Measurements from ENCODE around the gene ARHGDIG. TPM values are rescaled to one million over a fixed set of nuclear protein-coding genes. Genes with fewer than 3 reads are reported as not detected.

The ARHGDIG gene
- total RNA-seq, 2 experiments from 2014 or later: not detected

DNA sequence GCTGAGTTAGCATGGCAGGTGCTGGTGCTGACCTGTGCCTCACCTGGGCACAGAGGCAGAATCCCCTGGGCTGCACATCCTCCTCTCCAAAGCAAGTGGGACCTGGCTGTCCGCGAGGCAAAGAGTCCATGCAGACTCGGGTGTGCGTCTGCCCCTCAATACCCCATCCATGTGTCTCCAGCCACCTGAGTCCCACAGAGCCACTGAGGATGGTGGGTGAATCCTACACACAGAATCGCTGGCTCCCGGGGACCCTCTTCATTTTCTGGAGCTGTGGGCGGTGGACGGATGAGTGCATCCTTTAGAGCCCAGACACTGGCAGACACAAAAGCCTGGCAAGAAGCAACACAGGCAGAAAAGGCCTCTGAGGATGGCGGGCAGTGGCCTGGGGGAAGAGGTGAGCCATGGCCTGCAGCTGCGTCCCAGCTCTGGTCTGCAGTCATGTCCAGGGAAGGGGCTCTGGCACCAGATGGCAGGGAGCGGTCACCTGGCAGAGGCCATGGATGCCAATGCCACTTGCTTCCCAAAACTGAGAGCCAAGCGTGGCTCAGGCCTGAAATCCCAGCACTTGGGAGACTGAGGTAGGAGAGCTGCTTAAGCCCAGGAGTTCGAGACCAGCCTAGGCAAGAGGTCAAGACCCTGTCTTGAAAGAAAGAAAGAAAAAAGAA, 42.2 kb downstream of the ARHGDIG start:
- Mint-ChIP-seq H3K4me1 (ENCODE audit: low read depth) (peaks cover 54% of the 10 kb centered on the region), H3K9me3 (no peaks in the 10 kb centered on the region), H3K4me3 (no peak overlapping the region), H3K27me3 (no peaks in the 10 kb centered on the region), H3K27ac (no peak overlapping the region), H3K36me3 (ENCODE audit: low read depth) (peaks cover 10% of the 10 kb centered on the region)
- TF ChIP-seq, protein P1, sequence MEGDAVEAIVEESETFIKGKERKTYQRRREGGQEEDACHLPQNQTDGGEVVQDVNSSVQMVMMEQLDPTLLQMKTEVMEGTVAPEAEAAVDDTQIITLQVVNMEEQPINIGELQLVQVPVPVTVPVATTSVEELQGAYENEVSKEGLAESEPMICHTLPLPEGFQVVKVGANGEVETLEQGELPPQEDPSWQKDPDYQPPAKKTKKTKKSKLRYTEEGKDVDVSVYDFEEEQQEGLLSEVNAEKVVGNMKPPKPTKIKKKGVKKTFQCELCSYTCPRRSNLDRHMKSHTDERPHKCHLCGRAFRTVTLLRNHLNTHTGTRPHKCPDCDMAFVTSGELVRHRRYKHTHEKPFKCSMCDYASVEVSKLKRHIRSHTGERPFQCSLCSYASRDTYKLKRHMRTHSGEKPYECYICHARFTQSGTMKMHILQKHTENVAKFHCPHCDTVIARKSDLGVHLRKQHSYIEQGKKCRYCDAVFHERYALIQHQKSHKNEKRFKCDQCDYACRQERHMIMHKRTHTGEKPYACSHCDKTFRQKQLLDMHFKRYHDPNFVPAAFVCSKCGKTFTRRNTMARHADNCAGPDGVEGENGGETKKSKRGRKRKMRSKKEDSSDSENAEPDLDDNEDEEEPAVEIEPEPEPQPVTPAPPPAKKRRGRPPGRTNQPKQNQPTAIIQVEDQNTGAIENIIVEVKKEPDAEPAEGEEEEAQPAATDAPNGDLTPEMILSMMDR (IDR thresholded peaks at IDR 0.05): no peak
- ATAC-seq (no peak), DNase-seq (no peak)
- ChIA-PET POLR2A (interaction anchor here (0.5 to 1.1 kb wide), 3 partner anchors 13 to 101 kb away, joined by 3 read pairs; no protein-coding TSS in a partner anchor), CTCF (no interaction called here)
- intact Hi-C loops (cut with micrococcal nuclease): loop anchor here (5.0 kb wide), 1 partner anchor 85 kb away; no protein-coding TSS in a partner anchor

DNA sequence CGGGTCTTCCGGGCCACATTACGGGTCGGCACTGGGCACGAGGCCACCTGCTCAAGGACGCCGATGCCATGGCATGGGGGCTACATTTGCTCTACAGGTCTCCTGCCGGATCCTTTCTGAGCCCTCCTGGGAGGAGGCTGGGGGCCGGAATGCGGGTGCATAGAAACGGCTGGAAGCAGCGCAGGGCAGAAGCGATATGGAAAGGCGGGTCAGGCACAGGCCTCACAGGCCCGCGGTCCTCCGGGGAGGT, 43.7 kb downstream of the ARHGDIG start:
- Mint-ChIP-seq H3K4me1 (ENCODE audit: low read depth) (peaks cover 52% of the 10 kb centered on the region), H3K36me3 (ENCODE audit: low read depth) (peaks cover 8% of the 10 kb centered on the region), H3K27ac (no peak overlapping the region), H3K9me3 (no peaks in the 10 kb centered on the region), H3K4me3 (no peak overlapping the region), H3K27me3 (no peaks in the 10 kb centered on the region)
- POLR2A ChIA-PET: interaction anchor here (0.8 to 1.4 kb wide), 2 partner anchors 27 to 70 kb away, joined by 3 to 4 read pairs; no protein-coding TSS in a partner anchor
- ATAC-seq (no peak), DNase-seq (no peak)
- intact Hi-C loops (cut with micrococcal nuclease): loop anchor here (5.0 kb wide), 1 partner anchor 87 kb away; no protein-coding TSS in a partner anchor
- CTCF ChIA-PET: interaction anchor here (0.7 kb wide), 1 partner anchor 228 kb away, joined by 3 read pairs; no protein-coding TSS in a partner anchor
- TF ChIP-seq, protein P1 (IDR thresholded peaks at IDR 0.05): no peak

DNA sequence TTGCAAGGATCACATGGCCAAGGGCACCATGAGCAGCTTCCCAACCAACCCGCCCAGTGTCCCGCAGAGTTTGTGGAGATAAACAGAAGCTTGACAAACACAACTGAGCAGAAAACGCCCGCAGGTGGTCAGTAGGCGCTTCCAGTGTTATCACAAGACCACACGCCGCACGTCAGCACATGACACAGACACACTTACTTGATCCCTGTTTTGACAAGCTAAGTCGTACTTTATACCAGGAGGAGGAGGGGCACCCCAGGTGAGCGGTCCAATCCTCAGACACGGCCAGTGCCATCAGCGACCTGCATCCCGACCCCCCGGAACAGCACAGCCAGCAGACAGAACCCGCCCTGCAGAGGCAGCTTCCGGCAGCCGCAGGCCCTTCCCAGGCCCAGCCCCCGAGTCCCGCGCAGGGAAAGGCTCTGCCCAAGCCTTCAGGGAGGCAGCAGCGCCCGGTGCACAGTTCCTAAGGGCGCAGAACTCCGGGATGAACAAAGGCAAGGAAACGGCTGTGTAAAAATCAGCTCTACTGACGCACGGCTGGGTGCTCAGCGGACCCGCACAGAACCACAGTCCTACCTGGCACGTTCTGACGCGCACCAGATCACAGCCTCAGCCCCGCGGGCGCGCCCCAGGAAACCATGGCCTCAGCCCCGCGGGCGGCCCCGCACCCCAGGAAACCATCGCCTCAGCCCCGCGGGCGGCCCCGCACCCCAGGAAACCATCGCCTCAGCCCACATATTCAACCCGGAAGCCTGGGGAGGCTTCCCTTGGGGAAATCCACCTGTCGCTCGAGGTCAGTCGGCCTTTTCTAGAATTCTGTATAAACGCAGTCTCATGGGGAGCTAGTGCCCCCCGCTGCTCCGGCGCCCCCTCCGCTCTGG, 44.3 kb downstream of the ARHGDIG start:
- Mint-ChIP-seq H3K36me3 (ENCODE audit: low read depth) (peaks cover 6% of the 10 kb centered on the region), H3K27ac (peak overlapping the region; percentile 64), H3K9me3 (no peaks in the 10 kb centered on the region), H3K4me3 (peak overlapping the region; percentile 61), H3K4me1 (ENCODE audit: low read depth) (peaks cover 48% of the 10 kb centered on the region), H3K27me3 (no peaks in the 10 kb centered on the region)
- TF ChIP-seq, protein P1 (IDR thresholded peaks at IDR 0.05): no peak
- POLR2A ChIA-PET: interaction anchor here (0.8 to 1.4 kb wide), 3 partner anchors 13 to 71 kb away, joined by 3 to 4 read pairs (median 3); no protein-coding TSS in a partner anchor
- peak; percentile 64 for DNase-seq
- peak; percentile 52 for ATAC-seq
- CTCF ChIA-PET: interaction anchor here (0.6 to 0.7 kb wide), 2 partner anchors 67 to 228 kb away, joined by 3 read pairs; no protein-coding TSS in a partner anchor
- intact Hi-C loops (cut with micrococcal nuclease): loop anchor here (5.0 kb wide), 1 partner anchor 87 kb away; no protein-coding TSS in a partner anchor

DNA sequence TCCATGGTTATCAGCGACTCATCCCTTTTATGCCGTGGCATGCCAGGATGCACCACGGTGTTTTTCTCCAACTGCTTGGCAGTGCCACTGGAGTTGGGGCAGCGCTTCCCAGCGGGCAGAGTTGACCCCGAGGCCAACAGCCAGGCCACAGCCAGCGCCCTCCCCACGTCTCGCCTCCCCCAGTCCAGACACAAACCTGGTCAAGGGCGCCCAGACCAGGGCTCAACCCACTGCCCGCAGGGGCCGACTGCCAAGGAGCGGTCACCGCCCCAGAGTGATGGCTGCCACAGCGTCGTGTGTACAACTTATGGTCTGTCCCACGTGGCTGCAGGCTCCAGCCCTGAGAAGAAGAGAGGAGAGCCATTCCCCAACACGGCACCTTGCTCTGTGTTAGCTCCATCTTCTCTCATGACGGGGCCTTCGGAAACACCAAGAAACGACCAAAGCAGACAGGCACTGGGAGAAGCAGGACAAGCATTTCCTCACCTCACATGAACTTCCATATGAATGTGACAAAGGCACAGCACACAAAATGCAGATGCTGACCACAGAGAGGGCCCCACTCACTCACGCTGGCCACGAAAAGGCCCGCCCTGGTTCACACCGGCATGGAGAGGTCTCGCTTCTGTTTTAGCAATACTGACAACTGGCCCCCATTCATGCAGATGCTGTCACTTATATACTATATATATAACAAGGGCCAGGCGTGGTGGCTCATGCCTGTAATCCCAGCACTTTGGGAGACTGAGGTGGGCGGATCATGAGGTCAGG, 45.2 kb downstream of the ARHGDIG start:
- H3K27me3 Mint-ChIP-seq: no peaks in the 10 kb centered on the region
- POLR2A ChIA-PET: interaction anchor here (0.8 to 1.4 kb wide), 2 partner anchors 12 to 25 kb away, joined by 3 to 4 read pairs; no protein-coding TSS in a partner anchor
- no peak for ATAC-seq
- peaks cover 46% of the 10 kb centered on the region for H3K4me1 Mint-ChIP-seq (ENCODE audit: low read depth)
- intact Hi-C loops (cut with micrococcal nuclease): no loop called here
- CTCF ChIA-PET: interaction anchor here (0.6 kb wide), 1 partner anchor 66 kb away, joined by 3 read pairs; no protein-coding TSS in a partner anchor
- TF ChIP-seq, protein P1 (IDR thresholded peaks at IDR 0.05): no peak
- H3K9me3 Mint-ChIP-seq: no peaks in the 10 kb centered on the region
- H3K27ac Mint-ChIP-seq: peak overlapping the region; percentile 64
- H3K4me3 Mint-ChIP-seq: peak overlapping the region; percentile 61
- no peak for DNase-seq
- peaks cover 6% of the 10 kb centered on the region for H3K36me3 Mint-ChIP-seq (ENCODE audit: low read depth)

Data from activated CD8-positive, alpha-beta T cell treated with anti-CD3 and anti-CD28 coated beads for 36 hours (primary cell).